SU-DHL-6 (cell line): Measurements from ENCODE around the gene GAGE10.
A peak's percentile ranks its signal among the peaks of the same experiment; 100 is the strongest.

Experiments
- H2AFZ ChIP-seq: fragments of 200-600 bp; sonication (generic); 2 replicates; pipeline ENCODE4 v1.6.1; 2014; ENCODE audit warnings: low read depth, mild to moderate bottlenecking, moderate library complexity, mixed read lengths, antibody characterized with exemption, low read length; ENCODE audit not compliant: severe bottlenecking
- H3F3A ChIP-seq: fragments of 200-600 bp; shearing (Covaris generic); 2 replicates; pipeline ENCODE4 v1.6.0; 2016; ENCODE audit warnings: antibody characterized with exemption, mild to moderate bottlenecking; ENCODE audit not compliant: insufficient read depth
- H3K27ac ChIP-seq: fragments of 200-600 bp; sonication (generic); 2 replicates; pipeline ENCODE4 v1.5.1; 2016; ENCODE audit warnings: low read depth, mild to moderate bottlenecking, low read length, moderate library complexity, mixed read lengths
- H3K27me3 ChIP-seq: fragments of 200-600 bp; sonication (generic), shearing (Covaris generic); 2 replicates; pipeline ENCODE4 v1.6.0; 2014; ENCODE audit warnings: mild to moderate bottlenecking, low read length
- H3K36me3 ChIP-seq: fragments of 200-600 bp; sonication (generic); 2 replicates; pipeline ENCODE4 v1.6.1; 2014; ENCODE audit warnings: mild to moderate bottlenecking, low read length, mixed read lengths
- H3K4me2 ChIP-seq: fragments of 300-600, 200-600 bp; shearing (Covaris generic), sonication (generic); 2 replicates; pipeline ENCODE4 v1.6.0; 2014; ENCODE audit warnings: low read length, low read depth, mild to moderate bottlenecking; ENCODE audit not compliant: poor library complexity, severe bottlenecking
- H3K4me3 ChIP-seq: fragments of 200-600 bp; sonication (generic); 2 replicates; pipeline ENCODE4 v1.5.1; 2014; ENCODE audit warnings: antibody characterized with exemption, low read length, mild to moderate bottlenecking, mixed read lengths; ENCODE audit not compliant: insufficient read depth, poor library complexity, severe bottlenecking
- H3K79me2 ChIP-seq: fragments of 200-600 bp; sonication (generic); 2 replicates; pipeline ENCODE4 v1.6.1; 2014; ENCODE audit warnings: mild to moderate bottlenecking, low read length, moderate library complexity; ENCODE audit not compliant: insufficient read depth
- H3K9ac ChIP-seq: fragments of 200-600 bp; sonication (generic); 2 replicates; pipeline ENCODE4 v1.7.0; 2014; ENCODE audit warnings: mild to moderate bottlenecking, low read length
- H3K9me2 ChIP-seq: fragments of 200-600 bp; sonication (generic); replicated peaks from 2 replicates; pipeline ENCODE4 v1.6.1; 2014; ENCODE audit warnings: low read length; ENCODE audit not compliant: insufficient read depth
- H3K9me3 ChIP-seq: fragments of 200-600 bp; sonication (generic); 2 replicates; pipeline ENCODE4 v1.6.1; 2014; ENCODE audit warnings: low read length, mixed read lengths; ENCODE audit not compliant: insufficient read depth
- H4K20me1 ChIP-seq: fragments of 200-600 bp; sonication (generic); 2 replicates; pipeline ENCODE4 v1.6.1; 2014; ENCODE audit warnings: low read depth, mild to moderate bottlenecking, antibody characterized with exemption, low read length, moderate library complexity, mixed read lengths
- CTCF ChIP-seq: fragments of 200-600 bp; sonication (generic); IDR thresholded peaks from one replicate; pipeline ENCODE4 v1.5.1; 2017; ENCODE audit warnings: antibody characterized with exemption, mild to moderate bottlenecking, low read length, moderate library complexity; ENCODE audit not compliant: insufficient read depth, poor library complexity, severe bottlenecking
- EZH2phosphoT487 ChIP-seq: fragments of 200-600 bp; sonication (generic), shearing (Covaris generic); conservative IDR thresholded peaks from 2 replicates; pipeline ENCODE4 v1.6.1; 2018; ENCODE audit warnings: mild to moderate bottlenecking, antibody characterized with exemption, low read length, moderate library complexity, mixed read lengths

GAGE10 gene

DNA sequence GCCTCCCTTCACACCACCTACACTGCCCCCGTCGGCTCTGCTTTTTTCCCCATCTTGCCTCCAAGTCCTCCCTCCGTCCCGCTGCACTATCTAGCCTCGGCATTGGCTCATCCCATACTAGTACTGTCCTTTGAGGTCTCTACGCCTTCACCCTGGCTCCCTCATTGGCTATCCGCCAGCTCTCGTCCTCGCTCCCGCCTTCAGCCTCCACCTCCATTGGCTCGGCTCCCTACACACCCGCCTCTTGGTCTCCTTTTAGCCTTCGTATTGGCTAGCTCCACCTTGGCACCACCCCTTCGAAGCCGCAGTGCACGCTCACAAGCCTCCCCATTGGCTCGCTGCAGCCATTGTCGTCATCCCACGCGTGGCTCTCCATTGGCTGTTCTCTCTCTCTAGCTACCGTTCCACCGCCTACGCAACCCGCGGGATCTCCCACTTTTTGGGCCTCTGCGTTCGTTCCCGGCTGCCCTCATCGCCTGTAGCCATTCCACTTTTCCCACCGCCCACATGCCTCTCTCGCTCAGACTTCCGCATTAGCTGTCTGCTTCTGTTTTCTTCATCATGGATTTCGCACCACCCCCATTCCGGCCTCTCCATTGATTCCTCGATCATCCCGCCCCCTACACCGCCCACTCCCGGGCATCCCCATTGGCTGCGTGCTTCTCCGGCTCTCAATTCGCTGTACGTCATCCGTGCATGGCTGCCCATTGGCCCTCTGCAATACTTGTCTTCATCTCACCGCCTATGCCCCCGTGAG is 34.3 kb upstream of the GAGE10 start:
- TF ChIP-seq CTCF = no peak
- TF ChIP-seq EZH2phosphoT487 = no peak
- Histone ChIP-seq H3K4me2 (peak overlapping the region; percentile 78), H3F3A (peaks cover 3% of the 10 kb centered on the region; the same call in 1 of the 2 replicates), H3K4me3 (peak overlapping the region; percentile 74), H3K9ac (peak overlapping the region; percentile 72), H3K27me3 (no peaks in the 10 kb centered on the region), H2AFZ (peak overlapping the region; percentile 56), H3K27ac (peak overlapping the region; percentile 81), H3K79me2 (0 out of 2 replicates have a peak, but pooled peaks cover 3% of the 10 kb centered on the region), H3K9me3 (no peaks in the 10 kb centered on the region), H4K20me1 (no peaks in the 10 kb centered on the region), H3K9me2 (no peaks in the 10 kb centered on the region), H3K36me3 (no peaks in the 10 kb centered on the region)

GRCh38 chrX:49269767-49270248 is 33.6 kb upstream of the GAGE10 start, which contains the start of gene PPP1R3F:
Gene PPP1R3F, plus strand, starts transcription at chrX:49269793. Its CDS starts 77 bp downstream, at chrX:49269870.
- Histone ChIP-seq H3F3A (peaks cover 3% of the 10 kb centered on the region; the same call in 1 of the 2 replicates), H3K9ac (peak within 1 kb of the TSS; percentile 72), H2AFZ (peak within 1 kb of the TSS; percentile 56), H3K9me2 (no peaks in the 10 kb centered on the region), H3K27ac (peak within 1 kb of the TSS; percentile 81), H3K27me3 (no peaks in the 10 kb centered on the region), H3K4me3 (peak within 1 kb of the TSS; percentile 74), H3K9me3 (no peaks in the 10 kb centered on the region), H3K4me2 (peak within 1 kb of the TSS; percentile 78), H3K36me3 (no peaks in the 10 kb centered on the region), H3K79me2 (0 out of 2 replicates have a peak, but pooled peaks cover 3% of the 10 kb centered on the region), H4K20me1 (no peaks in the 10 kb centered on the region)
- TF ChIP-seq EZH2phosphoT487 = no peak
- no peak for TF ChIP-seq CTCF

DNA sequence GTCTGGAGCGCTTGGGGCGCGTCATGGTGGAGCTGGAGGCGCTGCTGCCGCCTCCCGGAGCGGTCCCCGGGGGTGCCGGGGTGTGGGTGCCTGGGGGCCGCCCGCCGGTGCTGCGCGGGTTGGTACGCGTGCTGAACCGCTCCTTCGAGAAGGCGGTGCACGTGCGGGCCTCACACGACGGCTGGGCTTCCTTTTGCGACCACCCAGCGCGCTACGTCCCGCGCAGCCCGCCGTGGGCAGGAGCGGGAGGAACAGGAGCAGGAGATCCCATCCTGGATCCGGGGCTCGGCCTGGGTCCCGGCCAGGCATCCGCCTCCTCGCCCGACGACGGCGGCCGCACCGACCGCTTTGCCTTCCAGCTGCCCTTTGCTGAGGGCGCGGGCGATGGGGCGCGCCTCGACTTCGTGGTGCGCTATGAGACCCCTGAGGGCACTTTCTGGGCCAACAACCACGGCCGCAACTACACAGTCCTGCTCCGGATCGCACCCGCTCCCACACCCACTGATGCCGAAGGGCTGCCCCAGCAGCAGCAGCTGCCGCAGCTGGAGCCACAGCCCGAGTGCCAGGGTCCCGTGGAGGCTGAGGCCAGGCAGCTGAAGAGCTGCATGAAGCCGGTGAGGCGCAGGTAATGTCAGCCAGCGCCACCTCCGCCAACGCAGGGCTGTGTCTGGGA is 33.1 kb upstream of the GAGE10 start:
- H3K27ac ChIP-seq = peak overlapping the region; percentile 81; the same call in 1 of the 2 replicates
- H3K9me3 ChIP-seq = no peaks in the 10 kb centered on the region
- H3K36me3 ChIP-seq = no peaks in the 10 kb centered on the region
- H3K9ac ChIP-seq = peak overlapping the region; percentile 72
- no peak overlapping the region for H2AFZ ChIP-seq
- H3K79me2 ChIP-seq = 0 out of 2 replicates have a peak, but pooled peaks cover 3% of the 10 kb centered on the region
- H3K9me2 ChIP-seq = no peaks in the 10 kb centered on the region
- H3K4me2 ChIP-seq = peak overlapping the region; percentile 55
- H3F3A ChIP-seq = peaks cover 3% of the 10 kb centered on the region; the same call in 1 of the 2 replicates
- H3K27me3 ChIP-seq = no peaks in the 10 kb centered on the region
- H3K4me3 ChIP-seq = peak overlapping the region; percentile 74
- no peaks in the 10 kb centered on the region for H4K20me1 ChIP-seq
- TF ChIP-seq EZH2phosphoT487 = no peak
- TF ChIP-seq CTCF = no peak
